GM21528 (cell line): Measurements from ENCODE around the gene TRIM73.
"Not testable (repeated sequence)": the region's sequence is repeated elsewhere in the genome, so short reads cannot be mapped to it uniquely, and the experiment has no call there.

Source experiments
- ATAC-seq: cut with Tn5 transposase; IDR thresholded peaks from one replicate; pipeline ENCODE4 v1.9.1; 2021; ENCODE audit warnings: mild to moderate bottlenecking, moderate library complexity; ENCODE audit not compliant: unreplicated experiment, low FRiP score

The TRIM73 gene

DNA sequence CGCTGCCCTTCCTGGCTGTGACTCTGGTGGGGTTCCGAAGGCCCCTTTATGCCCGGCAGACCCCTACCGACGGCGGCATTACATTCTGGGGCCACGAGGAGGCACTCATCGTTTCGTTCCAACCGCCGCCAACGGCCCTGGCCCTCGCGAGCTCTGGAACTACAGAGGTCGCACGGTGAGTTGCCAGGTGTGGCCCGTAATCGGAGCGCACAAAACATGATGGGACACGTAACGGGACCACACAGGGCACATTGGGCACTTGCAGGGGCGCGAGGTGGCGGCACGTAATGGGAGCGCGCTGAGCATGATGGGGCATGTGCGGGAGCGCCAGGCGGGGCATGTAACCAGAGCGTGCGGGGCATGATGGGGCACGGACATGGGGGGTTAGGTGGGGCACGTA lies at the start of gene TRIM73:
Gene TRIM73 (plus strand): TSS at position 301 of the 400 bp plus-strand sequence. CDS start 3,305 bp downstream, outside the sequence.
- ATAC-seq, result not testable (repeated sequence)

DNA sequence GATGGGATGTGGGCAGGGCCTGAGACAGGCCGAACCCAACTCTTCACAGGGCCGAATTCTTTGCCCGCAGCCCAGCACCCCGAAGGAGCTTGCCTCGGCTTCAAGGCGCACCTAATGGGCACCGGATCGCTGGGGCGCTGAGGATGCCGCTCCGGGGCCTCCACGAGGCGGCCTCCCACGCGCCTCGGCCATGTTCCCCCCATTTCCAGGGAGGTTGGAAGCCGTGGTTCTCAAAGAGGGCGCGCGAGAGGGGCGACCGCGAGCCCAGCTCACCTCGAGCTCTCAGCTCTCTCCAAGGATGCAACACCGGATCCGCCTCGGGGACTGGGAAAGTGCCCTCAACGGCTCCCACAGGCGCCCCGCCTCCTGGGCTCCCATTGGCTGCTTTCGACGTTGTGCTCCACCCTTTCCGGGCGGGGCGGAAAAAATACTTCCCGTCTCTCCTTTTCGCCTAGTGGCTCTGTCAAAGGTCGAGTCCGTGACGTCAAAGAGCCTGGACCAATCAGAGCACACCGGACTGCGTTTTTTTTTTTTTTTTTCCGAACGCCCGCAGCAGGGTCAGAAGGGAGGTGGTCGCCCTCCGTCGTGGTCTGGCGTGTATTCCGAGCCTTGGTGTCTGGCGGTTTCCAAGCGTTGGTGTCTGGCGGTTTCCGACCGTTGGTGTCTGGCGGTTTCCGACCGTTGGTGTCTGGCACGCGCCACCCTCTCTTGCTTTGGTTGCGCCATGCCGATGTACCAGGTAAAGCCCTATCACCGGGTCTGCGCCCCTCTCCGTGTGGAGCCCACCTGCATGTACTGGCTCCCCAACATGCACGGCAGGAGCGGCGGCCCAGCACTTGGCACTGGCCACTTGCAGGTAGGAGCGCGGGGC lies 36.5 kb upstream of the TRIM73 start:
- peak; percentile 62 for ATAC-seq

- peak; percentile 4 for ATAC-seq
Measured at GRCh38 chr7:75359542-75359848, 35.9 kb upstream of the TRIM73 start.

DNA sequence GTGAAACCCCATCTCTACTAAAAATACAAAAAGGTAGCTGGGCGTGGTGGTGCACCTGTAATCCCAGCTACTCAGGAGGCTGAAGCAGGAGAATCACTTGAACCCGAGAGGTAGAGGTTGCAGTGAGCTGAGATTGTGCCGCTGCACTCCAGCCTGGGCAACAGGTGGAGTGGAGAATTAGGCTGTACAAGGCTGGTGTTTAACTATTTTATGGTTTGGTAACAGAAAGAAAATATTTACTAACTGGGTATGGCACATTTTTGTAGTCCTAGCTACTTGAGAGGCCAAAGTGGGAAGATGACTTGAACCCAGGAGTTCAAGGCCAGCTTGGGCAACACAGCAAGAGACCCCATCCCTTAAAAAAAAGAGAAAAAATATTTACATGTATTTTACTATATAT lies 31.4 kb upstream of the TRIM73 start:
- not testable (repeated sequence) for ATAC-seq

DNA sequence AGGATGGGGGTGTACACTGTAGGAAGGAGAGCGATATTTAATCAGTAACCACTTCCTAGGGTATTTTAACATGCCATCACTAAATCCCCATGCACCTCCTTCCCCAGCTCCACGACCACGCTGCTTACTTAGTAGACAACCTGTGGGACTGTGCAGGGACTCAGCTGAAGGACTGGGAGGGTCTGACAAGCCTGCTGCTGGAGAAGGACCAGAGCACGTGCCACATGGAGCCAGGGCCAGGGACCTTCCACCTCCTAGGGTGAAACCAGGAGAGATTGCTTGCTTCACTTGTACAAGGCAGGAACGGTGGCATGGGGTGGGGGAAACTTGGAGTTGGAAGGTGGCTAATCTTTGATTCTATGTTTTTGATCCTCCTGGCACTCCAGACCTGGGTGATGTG lies 28.8 kb upstream of the TRIM73 start:
- not testable (repeated sequence) for ATAC-seq

DNA sequence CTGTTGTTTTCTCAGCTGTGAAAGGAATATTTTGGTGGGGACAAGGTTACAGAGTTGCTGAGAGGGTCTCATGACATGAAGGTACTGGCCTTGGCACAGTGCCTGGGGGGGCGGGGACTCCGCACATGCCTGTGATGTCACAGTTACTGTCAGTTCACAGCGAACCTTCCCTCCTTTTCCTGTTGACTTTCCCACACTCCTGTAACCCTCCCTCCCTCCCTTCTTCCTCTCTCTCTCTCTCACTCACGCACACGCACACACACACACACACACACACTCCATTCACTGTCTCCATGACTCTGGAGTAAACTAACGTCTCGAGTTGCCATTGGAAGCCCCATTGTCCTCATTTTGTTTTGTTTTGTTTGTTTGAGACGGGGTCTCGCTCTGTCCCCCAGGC lies 28.1 kb upstream of the TRIM73 start:
- ATAC-seq, result not testable (repeated sequence)

GRCh38 chr7:75374144-75374518 lies 21.3 kb upstream of the TRIM73 start:
- not testable (repeated sequence) for ATAC-seq

- ATAC-seq, result not testable (repeated sequence)
Measured at GRCh38 chr7:75374519-75375317, 20.7 kb upstream of the TRIM73 start.

DNA sequence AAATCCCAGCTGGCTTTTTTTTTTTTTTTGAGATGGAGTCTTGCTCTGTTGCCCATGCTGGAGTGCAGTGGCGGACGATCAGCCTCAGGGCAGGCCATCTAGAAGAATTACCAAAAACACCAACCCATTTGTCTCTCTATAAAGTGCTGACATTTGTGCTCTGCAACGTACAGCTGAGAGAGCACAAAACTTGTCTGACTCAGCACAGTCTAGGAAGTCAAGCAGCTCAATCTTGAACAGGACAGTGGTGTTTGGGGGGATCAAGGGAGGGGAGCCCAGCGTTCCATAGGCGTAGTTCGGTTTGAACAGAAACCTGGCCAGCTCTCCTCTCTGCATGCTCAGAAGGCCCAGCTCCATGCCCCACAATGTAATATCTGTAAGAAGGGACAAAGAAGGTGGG lies 2.2 kb upstream of the TRIM73 start:
- not testable (repeated sequence) for ATAC-seq

- not testable (repeated sequence) for ATAC-seq
Measured at GRCh38 chr7:75397865-75398264, 2.4 kb downstream of the TRIM73 start.

GRCh38 chr7:75398771-75399700 lies 3.6 kb downstream of the TRIM73 start:
- ATAC-seq, result not testable (repeated sequence)

DNA sequence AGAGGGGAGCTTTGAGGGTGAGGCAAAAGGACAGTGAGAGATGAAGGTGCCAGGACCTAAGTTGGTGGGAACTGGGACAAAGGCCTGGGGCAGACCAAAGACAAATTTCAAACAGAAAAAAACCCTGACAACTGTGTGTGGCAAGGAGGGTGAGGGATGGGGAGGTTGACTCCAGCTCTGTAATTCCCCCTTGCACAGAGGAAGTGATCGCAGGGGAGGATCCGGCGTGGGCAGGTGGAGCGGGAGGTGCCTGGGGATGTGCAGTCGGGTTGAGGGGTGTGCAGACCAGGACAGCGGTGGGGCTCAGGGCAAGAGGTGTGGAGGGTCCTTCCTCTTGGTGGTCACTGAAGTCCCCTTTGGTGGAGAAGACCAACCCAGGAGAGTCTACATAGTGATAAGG lies 5.1 kb downstream of the TRIM73 start:
- not testable (repeated sequence) for ATAC-seq

- ATAC-seq, result not testable (repeated sequence)
Measured at GRCh38 chr7:75403455-75404443, 8.3 kb downstream of the TRIM73 start.

DNA sequence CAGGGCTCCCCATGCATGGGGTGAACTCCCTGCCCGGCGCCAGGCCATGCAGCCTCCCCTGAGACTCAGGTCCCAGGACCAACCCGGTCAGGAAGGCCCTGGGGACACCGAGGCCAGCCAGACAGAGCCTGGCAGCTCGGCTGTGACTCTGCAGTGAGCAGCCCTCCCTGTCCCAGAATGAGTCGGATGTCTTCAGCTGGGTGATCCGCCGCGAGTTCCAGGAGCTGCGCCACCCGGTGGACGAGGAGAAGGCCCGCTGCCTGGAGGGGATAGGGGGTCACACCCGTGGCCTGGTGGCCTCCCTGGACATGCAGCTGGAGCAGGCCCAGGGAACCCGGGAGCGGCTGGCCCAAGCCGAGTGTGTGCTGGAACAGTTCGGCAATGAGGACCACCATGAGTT lies 9.2 kb downstream of the TRIM73 start:
- ATAC-seq, result not testable (repeated sequence)

- ATAC-seq, result peak; percentile 74
Measured at GRCh38 chr7:75409880-75410822, 14.7 kb downstream of the TRIM73 start.

DNA sequence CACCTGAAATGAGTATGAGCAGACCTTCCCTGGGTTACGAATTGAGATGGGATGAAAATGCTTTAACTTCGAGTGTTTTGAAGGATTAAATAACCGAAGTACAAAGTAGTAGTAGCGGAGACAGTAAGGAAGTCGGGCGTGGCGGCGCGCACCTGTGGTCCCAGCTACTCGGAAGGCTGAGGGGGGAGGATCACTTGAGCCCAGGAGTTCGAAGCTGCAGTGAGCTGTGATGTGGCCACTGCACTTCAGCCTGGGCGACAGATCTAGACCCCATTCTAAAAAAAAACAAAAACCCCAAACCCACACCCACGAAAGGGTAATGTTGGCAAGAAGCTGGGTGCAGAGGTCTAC lies 15.4 kb downstream of the TRIM73 start:
- ATAC-seq, result peak; percentile 11

DNA sequence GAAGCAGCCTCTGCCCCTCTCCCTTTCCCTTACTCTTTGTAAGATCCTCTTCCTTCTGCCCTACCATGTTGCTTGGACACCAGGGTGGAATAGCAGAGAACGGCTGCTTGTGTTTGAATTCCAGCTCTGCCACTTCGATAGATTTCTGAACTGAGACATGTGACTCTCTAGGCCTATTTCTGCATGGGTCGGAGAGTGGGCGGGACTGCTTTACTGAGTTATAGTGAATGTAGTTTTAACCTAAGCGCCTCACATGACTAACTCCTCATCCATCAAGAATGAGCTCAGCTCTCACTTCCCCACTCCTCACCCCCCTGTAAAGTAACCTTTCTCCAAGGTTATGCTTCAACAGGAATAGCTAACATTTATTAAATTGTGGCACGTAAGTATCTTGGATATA lies 18.8 kb downstream of the TRIM73 start:
- ATAC-seq, result not testable (repeated sequence)

DNA sequence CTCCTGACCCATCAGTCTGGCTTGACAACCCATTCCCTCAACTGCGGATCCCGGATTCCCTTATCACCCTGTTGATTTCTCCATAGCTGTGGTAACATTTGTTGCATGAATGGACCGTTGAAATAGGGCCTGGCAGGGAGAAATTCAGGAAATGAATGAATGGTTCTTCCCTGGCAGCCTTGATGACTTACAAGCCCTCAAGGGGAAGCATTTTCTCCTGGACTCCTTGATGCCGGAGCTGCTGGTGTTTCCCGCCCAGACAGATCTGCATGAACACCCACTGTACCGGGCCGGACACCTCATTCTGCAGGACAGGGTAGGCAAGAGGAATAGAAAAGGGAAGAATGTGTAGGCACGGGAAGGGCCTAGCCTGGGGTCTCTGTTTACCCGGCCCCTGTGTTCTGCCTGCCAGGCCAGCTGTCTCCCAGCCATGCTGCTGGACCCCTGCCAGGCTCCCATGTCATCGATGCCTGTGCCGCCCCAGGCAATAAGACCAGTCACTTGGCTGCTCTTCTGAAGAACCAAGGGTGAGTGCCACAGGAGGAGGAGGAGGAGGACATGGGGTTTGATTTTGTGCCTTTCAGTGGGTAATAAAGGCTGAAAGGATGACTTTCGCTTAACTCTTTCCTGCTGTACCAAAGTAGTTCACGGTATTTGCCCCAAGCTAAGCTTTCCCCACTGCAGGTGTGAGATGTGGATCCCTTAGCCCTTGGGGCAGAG lies 19.4 kb downstream of the TRIM73 start:
- not testable (repeated sequence) for ATAC-seq
